ENCODE results near the gene HES2.

HES2 gene

GRCh38 chr1:6409733-6410132 lies 10.0 kb downstream of the HES2 start:
- no peaks in the 10 kb centered on the region for H3K27me3 ChIP-seq (ENCODE audit: low read length)

GRCh38 chr1:6409053-6409452 lies 10.7 kb downstream of the HES2 start:
- H3K36me3 ChIP-seq (ENCODE audit: low read length): no peaks in the 10 kb centered on the region
- no peak overlapping the region for H3K9ac ChIP-seq (ENCODE audit: low read length)
- H2AFZ ChIP-seq (ENCODE audit: low read depth, low read length, severe bottlenecking): no peak overlapping the region
- no peak overlapping the region for H3K27ac ChIP-seq (ENCODE audit: low read depth, low read length)
- no peaks in the 10 kb centered on the region for H3K9me2 ChIP-seq (replicated peaks; ENCODE audit: insufficient read depth, low read length)
- H4K20me1 ChIP-seq (ENCODE audit: low read depth, low read length): no peaks in the 10 kb centered on the region
- H3F3A ChIP-seq (ENCODE audit: insufficient read depth): no peaks in the 10 kb centered on the region
- no peak overlapping the region for H3K4me3 ChIP-seq (ENCODE audit: insufficient read depth, low read length, poor library complexity, severe bottlenecking)
- no peaks in the 10 kb centered on the region for H3K79me2 ChIP-seq (ENCODE audit: insufficient read depth, low read length)
- H3K9me3 ChIP-seq (ENCODE audit: insufficient read depth, low read length): no peaks in the 10 kb centered on the region
- H3K27me3 ChIP-seq (ENCODE audit: low read length): no peaks in the 10 kb centered on the region
- H3K4me2 ChIP-seq (ENCODE audit: low read depth, low read length, poor library complexity, severe bottlenecking): no peak overlapping the region
- no peak for TF ChIP-seq EZH2phosphoT487 (conservative IDR thresholded peaks at IDR 0.05; ENCODE audit: low read length)
- TF ChIP-seq CTCF (IDR thresholded peaks at IDR 0.05; ENCODE audit: insufficient read depth, low read length, poor library complexity, severe bottlenecking): no peak

More at GRCh38 chr1:6409733-6410132, 10.0 kb downstream of the HES2 start:
- TF ChIP-seq EZH2phosphoT487 (conservative IDR thresholded peaks at IDR 0.05; ENCODE audit: low read length) (no peak), CTCF (IDR thresholded peaks at IDR 0.05; ENCODE audit: insufficient read depth, low read length, poor library complexity, severe bottlenecking) (no peak)
- Histone ChIP-seq H3K9me2 (replicated peaks; ENCODE audit: insufficient read depth, low read length) (no peaks in the 10 kb centered on the region), H3K79me2 (ENCODE audit: insufficient read depth, low read length) (no peaks in the 10 kb centered on the region), H3F3A (ENCODE audit: insufficient read depth) (no peaks in the 10 kb centered on the region), H4K20me1 (ENCODE audit: low read depth, low read length) (no peaks in the 10 kb centered on the region), H3K9ac (ENCODE audit: low read length) (no peak overlapping the region), H3K4me2 (ENCODE audit: low read depth, low read length, poor library complexity, severe bottlenecking) (no peak overlapping the region), H2AFZ (ENCODE audit: low read depth, low read length, severe bottlenecking) (no peak overlapping the region), H3K9me3 (ENCODE audit: insufficient read depth, low read length) (no peaks in the 10 kb centered on the region), H3K36me3 (ENCODE audit: low read length) (no peaks in the 10 kb centered on the region), H3K27ac (ENCODE audit: low read depth, low read length) (no peak overlapping the region), H3K4me3 (ENCODE audit: insufficient read depth, low read length, poor library complexity, severe bottlenecking) (no peak overlapping the region)

GRCh38 chr1:6408023-6408422 lies 11.7 kb downstream of the HES2 start:
- H4K20me1 ChIP-seq (ENCODE audit: low read depth, low read length): no peaks in the 10 kb centered on the region
- no peaks in the 10 kb centered on the region for H3F3A ChIP-seq (ENCODE audit: insufficient read depth)
- H3K36me3 ChIP-seq (ENCODE audit: low read length): no peaks in the 10 kb centered on the region
- no peak overlapping the region for H2AFZ ChIP-seq (ENCODE audit: low read depth, low read length, severe bottlenecking)
- H3K9ac ChIP-seq (ENCODE audit: low read length): no peak overlapping the region
- no peak overlapping the region for H3K4me3 ChIP-seq (ENCODE audit: insufficient read depth, low read length, poor library complexity, severe bottlenecking)
- H3K4me2 ChIP-seq (ENCODE audit: low read depth, low read length, poor library complexity, severe bottlenecking): no peak overlapping the region
- no peaks in the 10 kb centered on the region for H3K27me3 ChIP-seq (ENCODE audit: low read length)
- no peaks in the 10 kb centered on the region for H3K79me2 ChIP-seq (ENCODE audit: insufficient read depth, low read length)
- TF ChIP-seq EZH2phosphoT487 (conservative IDR thresholded peaks at IDR 0.05; ENCODE audit: low read length) (no peak), CTCF (IDR thresholded peaks at IDR 0.05; ENCODE audit: insufficient read depth, low read length, poor library complexity, severe bottlenecking) (no peak)
- no peak overlapping the region for H3K27ac ChIP-seq (ENCODE audit: low read depth, low read length)
- no peaks in the 10 kb centered on the region for H3K9me3 ChIP-seq (ENCODE audit: insufficient read depth, low read length)
- H3K9me2 ChIP-seq (replicated peaks; ENCODE audit: insufficient read depth, low read length): no peaks in the 10 kb centered on the region
